GM21381 (cell line): ENCODE results near the gene IVD.
"Not testable (repeated sequence)": the region's sequence is repeated elsewhere in the genome, so short reads cannot be mapped to it uniquely, and the experiment has no call there.

Experiments used
- ATAC-seq: cut with Tn5 transposase; IDR thresholded peaks from one replicate; pipeline ENCODE4 v1.9.1; 2021; ENCODE audit warnings: mild to moderate bottlenecking, moderate library complexity; ENCODE audit not compliant: unreplicated experiment

Gene IVD

DNA sequence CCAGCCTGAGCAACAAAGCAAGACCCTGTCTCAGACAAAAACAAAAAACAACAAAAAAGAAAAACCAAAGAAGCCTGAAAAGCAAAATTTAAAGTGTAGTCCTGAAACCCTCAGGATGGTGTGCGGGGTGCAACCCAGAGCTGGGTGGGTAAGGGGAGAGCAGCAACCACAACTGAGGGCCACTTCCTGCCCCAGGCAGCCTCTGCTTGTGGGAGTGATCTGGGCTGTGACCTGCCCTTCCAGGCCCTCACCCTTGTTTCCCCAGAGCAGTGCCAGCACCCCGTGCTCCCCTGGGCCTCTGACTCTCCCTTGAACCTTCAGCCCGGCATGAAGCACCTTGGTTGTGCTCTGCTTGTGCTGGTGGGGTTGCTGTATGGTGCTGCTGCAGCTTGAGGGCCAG lies 48.3 kb downstream of the IVD start:
- ATAC-seq: not testable (repeated sequence)

DNA sequence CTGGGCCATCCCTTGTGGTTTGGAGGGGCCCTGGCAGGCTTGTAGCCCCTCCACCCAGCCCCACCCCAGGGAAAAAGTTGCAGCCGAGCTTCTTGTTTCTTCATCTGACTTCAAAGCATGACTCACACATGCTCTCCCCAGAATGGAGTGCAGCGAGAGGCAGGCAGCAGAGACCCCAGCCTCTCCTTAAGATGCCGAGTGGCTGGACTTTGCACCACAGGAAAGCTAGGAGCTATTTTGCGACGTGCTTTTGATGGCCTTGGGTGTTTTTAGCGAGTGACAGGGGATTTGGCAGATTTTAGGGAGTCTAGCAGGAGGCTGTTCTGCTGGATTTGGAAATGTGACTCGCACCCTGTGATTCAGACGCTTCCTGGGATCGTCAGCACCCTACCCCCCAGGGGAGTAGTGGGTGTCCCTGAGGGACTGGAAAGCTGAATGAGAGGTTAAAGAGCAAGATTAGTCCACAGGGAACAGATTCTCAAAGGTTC lies 49.4 kb downstream of the IVD start:
- no peak for ATAC-seq

DNA sequence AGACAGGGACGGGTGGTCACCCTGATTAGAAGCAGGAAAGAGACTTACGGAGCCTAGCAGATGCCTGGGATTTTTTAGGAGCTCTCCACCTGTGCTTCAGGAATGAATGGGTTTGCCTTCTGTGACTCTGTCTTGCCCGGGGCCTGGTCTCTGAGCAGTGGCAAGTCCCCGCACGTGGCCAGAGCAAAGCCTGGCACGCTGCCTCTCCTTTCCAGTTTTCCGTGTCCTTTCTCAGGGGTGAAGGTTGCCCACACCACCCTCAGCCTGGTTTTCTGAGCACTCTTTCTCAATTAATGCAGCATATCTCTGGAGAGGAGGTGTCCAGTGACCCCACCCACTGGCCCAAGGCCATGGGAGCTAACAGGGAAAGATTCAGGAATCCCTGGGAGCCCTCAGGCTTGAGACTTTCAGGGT lies 50.7 kb downstream of the IVD start:
- ATAC-seq: no peak

DNA sequence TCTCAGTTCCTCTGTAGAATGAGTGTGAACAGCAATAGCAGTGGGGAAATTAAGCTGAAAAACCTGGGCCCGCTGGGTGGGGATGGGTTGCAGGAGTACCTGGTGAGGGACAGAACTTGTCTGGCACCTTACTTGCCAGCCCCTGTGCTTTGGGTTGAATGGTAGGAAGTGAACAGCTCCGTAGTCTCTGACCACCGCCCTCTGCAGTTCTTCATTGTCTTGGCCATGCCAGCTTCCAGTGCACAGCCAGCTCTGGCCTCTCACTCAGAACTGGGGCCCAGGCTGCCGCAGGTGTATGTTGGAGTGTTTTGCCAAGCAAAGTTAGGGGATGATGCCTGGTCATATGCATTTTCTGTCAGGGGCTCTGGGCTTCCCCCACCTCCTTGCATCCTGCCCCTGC lies 51.1 kb downstream of the IVD start:
- ATAC-seq: no peak

DNA sequence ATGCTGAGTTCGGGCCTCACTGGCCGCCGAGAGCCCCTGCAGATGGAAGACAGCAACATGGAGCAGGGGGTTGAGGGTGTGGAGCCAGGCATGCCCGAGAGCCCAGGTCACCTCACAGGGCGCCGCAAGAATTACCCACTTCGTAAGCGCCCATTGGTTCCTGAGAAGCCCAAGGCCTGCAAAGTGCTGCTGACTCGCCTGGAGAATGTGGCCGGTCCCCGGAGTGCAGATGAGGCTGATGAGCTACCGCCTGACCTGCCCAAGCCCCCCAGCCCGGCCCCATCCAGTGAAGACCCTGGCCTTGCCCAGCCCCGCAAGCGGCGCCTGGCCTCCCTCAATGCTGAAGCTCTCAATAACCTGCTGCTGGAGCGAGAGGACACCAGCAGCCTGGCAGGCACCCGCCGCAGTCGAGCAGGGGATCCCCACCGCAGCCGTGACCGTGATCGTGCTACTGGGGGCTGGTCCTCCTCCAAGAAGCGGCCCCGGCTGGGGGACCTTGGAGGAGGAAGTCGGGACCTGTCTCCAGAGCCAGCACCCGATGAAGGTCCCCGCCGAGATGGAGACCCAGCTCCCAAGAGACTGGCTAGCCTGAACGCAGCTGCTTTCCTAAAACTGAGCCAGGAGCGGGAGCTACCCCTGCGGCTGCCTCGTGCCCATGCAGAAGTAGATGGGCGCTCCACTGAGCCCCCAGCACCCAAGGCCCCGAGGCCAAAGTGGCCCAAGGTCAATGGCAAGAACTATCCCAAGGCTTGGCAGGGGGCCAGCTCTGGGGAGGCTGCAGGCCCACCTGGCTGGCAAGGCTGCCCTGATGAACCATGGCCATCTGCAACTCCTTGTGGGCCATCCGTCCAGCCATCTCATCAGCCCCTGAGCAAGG lies 53.1 kb downstream of the IVD start:
- no peak for ATAC-seq

DNA sequence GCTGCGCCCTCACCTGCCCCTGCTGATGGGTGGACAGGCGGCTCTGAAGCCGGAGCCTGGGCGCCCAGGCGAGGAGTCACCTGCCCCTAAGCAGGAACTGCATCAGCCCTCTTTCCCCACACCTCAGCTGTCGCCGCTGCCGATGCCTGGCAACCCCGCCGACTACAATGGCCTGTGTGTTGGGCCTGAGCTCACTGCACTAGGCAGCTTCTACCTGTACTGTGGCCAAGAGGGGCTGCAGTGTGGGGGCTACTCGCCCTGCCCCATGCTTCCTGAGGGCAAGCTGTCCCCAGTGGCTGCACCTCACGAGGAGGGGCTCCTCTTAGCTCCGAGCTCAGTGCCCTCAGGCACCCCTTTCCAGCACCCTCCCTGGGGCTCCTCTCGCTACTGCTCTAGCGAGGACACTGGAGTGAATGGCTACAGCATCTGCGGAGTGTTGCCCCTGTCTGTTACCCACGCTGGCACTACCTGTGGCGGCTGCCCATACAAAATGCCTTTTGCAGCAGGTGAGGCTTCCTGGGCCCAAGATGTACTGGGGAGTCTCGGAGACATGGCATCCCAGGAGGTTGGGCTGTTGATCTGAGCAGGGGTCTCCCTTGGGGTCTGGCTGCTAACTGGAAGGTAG lies 53.9 kb downstream of the IVD start:
- no peak for ATAC-seq

DNA sequence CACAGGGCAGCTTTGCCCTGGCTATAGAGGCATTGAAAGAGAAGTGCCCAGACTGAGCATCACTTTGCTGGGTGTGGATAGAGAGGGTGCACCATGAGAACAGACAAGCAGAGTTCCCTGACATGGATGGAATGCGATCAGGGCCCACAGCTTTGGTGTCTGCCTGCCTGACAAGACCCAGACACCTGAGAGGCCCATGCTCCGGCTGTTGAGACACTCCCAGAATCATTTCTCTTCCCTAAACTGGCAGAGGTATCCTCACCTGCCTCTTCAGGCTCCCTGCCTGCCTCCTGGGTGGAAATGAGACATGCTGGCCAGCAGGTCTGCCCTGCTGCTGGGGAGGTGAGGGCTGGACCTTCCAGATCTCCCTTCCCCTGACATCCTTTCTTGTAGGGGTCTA lies 54.8 kb downstream of the IVD start:
- no peak for ATAC-seq

DNA sequence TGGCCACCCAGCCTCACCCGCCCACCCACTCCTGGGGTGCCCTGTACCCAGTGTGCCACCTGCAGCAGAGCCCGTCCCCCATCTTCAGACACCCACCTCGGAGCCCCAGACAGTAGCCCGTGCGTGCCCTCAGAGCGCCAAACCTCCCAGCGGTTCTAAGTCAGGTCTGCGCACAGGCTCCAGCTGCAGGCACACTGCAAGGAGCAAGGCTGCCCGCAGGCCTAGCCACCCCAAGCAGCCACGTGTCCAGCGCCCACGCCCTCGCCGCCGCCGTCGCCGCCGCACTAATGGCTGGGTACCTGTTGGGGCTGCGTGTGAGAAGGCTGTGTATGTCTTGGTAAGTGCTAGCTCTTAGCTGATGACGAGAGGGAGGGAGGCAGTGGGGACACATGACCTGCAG lies 56.4 kb downstream of the IVD start:
- no peak for ATAC-seq

DNA sequence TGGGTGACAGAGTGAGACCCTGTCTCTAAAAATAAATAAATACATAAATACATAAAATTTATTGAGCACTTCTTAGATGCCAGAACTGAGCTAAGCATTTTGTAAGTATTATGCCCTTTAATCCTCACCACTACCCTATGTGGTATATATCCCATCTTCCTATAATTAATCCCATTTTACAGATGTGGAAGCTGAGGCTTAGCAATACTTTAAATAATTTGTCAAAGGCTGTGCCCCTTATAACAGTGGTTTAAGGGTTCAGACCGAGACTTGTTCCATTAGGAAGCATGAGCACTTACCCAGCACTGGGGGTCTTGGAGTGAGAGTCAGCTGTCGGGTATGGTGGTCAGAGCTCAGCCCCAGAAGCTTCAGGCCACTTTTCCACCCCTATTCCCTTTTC lies 57.7 kb downstream of the IVD start:
- no peak for ATAC-seq

DNA sequence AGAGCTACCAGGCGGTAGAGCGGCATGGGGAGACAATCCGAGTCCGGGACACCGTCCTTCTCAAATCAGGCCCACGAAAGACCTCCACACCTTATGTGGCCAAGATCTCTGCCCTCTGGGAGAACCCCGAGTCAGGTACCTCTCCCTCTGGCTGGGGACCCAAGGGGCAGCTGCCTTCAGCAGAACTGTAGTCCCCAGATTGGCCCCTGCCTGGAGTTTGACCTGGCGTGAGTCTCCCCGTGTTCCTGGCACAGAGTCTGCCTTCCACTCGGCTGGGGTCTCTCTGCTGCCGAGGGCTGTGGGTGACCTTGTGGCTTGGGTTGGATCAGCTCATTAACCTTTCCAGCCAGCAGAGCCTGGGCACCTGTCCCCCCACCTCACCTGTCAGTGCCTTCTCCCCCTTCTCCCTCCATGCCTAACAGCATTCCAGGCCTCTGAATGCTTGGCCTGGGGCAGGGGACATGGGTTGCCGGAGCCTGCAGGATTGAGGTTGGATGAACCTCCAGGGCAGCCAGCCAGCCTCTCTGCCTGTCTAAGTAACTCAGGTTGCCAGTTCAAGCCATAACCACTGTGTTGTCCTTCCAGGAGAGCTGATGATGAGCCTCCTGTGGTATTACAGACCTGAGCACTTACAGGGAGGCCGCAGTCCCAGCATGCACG lies 58.4 kb downstream of the IVD start:
- ATAC-seq: no peak

DNA sequence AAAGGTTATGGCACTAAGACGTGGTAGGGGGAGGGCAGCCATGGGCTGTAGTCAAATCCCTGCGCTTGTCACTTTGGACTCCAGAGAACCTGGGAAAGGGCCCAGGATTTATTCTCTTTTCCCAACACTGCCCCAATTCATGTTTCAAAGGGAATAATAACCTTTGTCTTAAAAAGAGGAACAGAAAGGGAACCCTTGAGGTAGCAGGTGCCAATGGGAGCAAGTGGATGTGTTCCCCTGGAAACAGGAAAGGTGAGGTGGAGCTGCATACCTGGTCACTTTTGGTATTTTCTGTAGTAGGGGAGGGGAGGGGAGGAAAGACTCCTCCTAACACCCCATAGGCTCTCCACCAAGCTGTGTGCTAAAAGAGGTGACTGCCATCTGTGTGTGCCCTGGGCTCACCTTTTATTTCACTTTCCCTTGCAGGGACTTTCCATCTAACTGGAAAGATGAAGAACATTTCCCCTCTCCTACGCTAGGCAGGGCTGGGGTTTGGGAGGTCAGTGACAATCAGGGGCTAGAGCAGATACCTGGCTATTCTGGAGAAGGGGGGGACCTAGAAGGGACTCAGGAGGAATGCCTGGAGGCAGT lies 59.1 kb downstream of the IVD start:
- ATAC-seq: no peak

DNA sequence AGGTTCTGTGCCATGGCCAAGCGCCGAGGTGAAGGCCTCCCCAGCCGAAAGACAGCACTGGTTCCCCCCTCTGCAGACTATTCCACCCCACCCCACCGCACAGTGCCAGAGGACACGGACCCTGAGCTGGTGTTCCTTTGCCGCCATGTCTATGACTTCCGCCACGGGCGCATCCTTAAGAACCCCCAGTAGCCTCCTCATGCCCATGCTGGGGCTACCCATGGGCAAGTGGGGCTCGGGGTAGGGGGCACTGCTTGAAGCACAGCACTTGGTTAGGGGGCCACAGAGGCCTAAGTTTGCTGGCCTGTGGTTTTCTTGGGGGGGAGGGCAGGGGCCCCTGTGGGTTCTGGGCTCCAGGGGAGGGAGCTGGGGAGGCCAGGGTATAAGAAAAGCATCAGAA lies 60.3 kb downstream of the IVD start:
- no peak for ATAC-seq

DNA sequence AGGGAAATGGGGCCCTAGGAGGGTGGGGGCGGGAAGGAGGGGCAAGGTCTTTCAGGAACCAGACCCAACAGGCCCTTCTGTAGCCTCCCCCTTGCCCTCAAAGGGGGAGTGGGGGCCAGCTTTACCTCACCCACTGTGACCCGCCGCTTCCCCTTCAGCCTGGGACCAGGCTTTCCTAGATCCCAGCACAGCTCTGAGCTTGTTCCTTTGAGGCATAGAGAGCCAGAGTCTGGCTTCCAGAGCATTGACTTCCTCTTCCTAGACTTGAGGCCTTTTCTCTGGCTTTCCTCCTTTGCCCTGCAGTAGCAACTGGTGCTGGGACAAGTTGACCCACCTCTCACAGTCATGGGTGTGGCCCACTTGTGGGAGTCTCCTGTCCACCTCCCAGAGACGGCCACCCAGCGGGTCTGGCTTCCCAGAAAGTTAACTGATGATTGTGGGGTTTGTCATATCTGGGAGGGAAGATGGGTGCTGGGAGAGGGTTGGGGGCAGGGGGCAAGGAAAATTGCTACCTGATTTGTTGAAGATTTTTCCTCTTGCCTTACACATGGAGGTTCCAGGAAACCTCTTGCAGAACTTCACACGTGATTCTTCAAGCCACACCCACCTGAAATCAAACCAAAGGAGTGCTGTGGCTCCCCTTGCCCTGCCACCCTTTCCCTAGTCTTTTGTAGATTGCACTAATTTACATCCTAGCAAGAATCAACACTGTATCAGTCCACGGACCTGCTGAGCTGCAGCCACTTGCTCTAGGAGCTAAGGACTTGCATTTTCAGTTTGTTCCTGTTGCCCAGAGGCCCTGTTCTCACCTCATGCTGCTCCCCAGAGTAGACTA lies 61.0 kb downstream of the IVD start:
- no peak for ATAC-seq

DNA sequence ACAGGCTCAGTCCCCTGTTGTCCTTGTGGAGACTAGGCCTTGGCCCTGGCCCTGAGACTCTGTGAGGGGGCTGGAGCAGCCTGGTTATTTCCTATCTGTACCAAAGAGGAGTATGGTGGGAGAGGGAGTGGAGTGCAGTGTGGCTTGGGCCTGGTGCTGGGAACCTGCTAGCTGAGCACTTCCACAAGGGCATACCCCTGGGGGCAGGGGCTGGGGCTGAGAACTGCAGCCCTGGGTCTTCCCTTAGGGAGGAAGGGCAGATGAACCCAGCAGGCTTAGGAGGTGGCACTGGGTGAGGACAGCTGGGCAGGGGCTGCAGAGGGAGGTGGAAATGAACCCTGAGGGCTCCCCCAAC lies 61.6 kb downstream of the IVD start:
- ATAC-seq: no peak

DNA sequence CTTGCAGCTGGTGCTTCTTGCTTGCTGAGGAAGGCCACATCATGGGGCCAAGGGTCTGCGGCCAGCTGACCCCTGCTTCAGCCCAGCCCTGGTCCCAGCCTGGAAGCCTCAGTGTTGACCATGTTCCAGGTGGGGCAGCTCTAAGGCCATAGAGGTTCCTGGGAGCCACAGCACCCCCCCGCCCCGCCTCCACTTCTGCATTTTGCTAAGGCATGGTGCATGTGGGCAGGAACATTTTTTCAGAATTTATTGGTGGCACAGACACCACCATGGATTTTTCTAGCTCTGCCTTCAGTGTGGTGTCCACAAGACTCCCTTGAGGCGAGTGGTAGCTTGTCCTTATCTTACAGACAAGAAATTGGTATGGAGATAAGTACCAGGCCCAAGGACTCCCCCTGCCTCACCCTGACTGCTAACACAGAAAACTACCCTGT lies 63.3 kb downstream of the IVD start:
- ATAC-seq: no peak

DNA sequence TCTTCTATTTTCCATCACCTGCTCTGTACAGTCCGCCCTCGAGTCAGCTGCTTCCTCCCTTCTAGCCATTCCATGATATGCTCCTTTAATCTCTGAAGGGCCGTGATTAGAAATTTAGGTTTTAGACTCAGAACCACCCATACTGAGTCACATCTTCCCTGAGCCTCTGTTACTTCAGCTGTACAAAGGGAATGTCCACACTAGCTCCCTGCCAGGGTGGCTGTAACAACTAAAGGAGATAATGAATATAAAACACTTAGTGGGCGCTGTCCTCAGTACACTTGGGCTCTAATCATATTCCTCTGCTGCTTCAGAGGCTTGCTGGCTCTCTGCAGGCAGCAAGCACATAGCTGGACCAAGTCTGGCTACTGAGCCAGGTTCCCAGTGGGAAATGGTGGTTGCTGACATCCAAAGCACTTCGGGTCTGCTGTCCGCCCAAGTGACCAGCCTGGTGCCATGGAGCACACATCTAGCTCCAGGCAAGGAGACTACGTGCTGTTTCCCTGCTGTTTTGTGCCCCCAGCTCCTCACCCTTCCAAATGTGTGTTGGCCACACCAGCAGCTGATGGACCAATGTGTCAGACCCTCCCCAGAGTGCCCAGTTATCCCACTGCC lies 64.3 kb downstream of the IVD start:
- ATAC-seq: no peak

DNA sequence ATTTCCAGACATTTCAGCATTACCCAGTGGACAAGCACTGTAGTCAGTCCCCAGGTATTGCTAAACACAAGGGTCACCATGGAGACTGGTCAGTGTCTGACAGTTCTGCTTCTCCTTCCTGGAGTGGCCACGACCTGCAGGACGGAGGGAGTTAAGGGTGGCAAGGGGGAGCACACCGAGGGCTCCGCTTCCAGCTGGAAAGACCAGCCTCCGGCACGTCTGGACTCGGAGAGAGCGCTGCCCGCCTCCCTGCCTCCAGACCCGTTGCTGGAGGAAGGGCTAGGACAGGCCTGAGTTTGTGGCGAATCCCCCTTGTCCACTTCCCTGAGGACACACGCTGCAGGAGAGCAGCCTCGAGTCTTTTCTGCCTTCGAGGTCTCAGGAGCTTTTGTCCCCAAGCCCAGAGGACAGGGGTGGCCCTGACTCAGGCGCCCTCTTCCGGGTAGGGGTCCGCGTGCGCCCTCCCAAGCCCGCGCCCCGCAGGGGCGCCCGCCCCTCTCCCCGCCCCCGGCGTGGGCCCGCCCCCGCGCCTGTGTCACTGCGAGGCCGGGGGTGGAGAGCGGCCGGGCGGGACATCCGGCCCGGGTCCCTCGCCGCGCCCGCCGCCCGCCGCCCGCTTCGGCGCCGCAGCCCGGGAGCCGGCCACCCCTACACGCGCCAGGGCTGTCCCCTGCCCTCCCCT lies 65.0 kb downstream of the IVD start, which contains the start of gene CHST14:
Gene CHST14 (plus strand): TSS at position 562 of the 682 bp plus-strand sequence. CDS start 230 bp downstream, outside the sequence.
- ATAC-seq: peak; percentile 65
